ENCODE results near the gene NUP210L.

GRCh38 chr1:153978274-153978909, 176.5 kb downstream of the NUP210L start:
- TF ChIP-seq CTCF (IDR thresholded peaks at IDR 0.05; ENCODE audit: low read depth, low read length) (no peak), MAX (IDR thresholded peaks at IDR 0.05; ENCODE audit: low read depth, low read length) (no peak), POLR2A (IDR thresholded peaks at IDR 0.05; ENCODE audit: extremely low read depth, insufficient read length) (no peak)

Data from NB4 (cell line).